GM12873 (cell line): Measurements from ENCODE around the gene TOMM20L.

Experiments
- CTCF ChIP-seq: IDR thresholded peaks from 2 replicates; pipeline ENCODE4 v1.5.1; 2012; ENCODE audit warnings: low read depth, mild to moderate bottlenecking, moderate library complexity, low read length, control low read depth; ENCODE audit not compliant: insufficient read depth; ENCODE audit errors: missing control alignments

Gene TOMM20L

GRCh38 chr14:58401587-58401986 is 5.9 kb downstream of the TOMM20L start:
- TF ChIP-seq CTCF, result peak; percentile 20

GRCh38 chr14:58408681-58409215 is 13.0 kb downstream of the TOMM20L start:
- no peak for TF ChIP-seq CTCF

GRCh38 chr14:58414845-58415244 is 19.1 kb downstream of the TOMM20L start:
- peak; percentile 21 for TF ChIP-seq CTCF

- TF ChIP-seq CTCF, result no peak
Measured at GRCh38 chr14:58415636-58416547, 20.2 kb downstream of the TOMM20L start.

GRCh38 chr14:58426670-58427280 is 31.0 kb downstream of the TOMM20L start:
- TF ChIP-seq CTCF, result no peak

- TF ChIP-seq CTCF, result no peak
Measured at GRCh38 chr14:58427281-58428117, 31.8 kb downstream of the TOMM20L start, which contains the start of the genes KIAA0586 and TIMM9. TSS of gene KIAA0586 (plus strand) at chr14:58427719. CDS start at chr14:58428265, 546 bp downstream. TSS of gene TIMM9 (minus strand) at chr14:58427531. CDS start at chr14:58411945, 15,586 bp downstream.

- no peak for TF ChIP-seq CTCF
Measured at GRCh38 chr14:58428118-58428683, 32.5 kb downstream of the TOMM20L start.
